Measurements from ENCODE around the gene TBX4.

DNA sequence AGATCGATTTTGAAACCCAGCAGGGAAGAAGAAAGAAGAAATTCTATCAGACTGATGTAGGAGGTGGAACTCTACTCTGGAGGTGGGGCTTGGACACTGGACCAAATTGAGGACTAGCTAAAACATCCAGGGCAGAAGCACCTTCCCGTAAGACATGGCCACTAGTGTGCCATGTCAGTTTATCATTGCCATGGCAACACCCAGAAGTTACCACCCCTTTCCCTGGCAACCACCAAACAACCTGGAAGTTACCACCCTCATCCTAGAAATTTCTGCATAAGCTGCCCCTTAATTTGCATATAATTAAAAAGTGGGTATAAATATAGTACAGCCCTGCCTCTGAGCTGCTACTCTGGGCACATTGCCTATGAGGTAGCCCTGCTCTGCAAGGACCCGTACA is 72.1 kb downstream of the TBX4 start:
- no peak for TF ChIP-seq POLR2A (IDR thresholded peaks at IDR 0.05)
- TF ChIP-seq, protein P1, sequence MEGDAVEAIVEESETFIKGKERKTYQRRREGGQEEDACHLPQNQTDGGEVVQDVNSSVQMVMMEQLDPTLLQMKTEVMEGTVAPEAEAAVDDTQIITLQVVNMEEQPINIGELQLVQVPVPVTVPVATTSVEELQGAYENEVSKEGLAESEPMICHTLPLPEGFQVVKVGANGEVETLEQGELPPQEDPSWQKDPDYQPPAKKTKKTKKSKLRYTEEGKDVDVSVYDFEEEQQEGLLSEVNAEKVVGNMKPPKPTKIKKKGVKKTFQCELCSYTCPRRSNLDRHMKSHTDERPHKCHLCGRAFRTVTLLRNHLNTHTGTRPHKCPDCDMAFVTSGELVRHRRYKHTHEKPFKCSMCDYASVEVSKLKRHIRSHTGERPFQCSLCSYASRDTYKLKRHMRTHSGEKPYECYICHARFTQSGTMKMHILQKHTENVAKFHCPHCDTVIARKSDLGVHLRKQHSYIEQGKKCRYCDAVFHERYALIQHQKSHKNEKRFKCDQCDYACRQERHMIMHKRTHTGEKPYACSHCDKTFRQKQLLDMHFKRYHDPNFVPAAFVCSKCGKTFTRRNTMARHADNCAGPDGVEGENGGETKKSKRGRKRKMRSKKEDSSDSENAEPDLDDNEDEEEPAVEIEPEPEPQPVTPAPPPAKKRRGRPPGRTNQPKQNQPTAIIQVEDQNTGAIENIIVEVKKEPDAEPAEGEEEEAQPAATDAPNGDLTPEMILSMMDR (IDR thresholded peaks at IDR 0.05): no peak

All from thyroid gland (tissue), 4 donors.